Gastrocnemius medialis (tissue), 4 donors: Measurements from ENCODE around the gene B3GNT3. TPM values are rescaled to one million over a fixed set of nuclear protein-coding genes. Genes with fewer than 3 reads are reported as not detected.
A peak's percentile ranks its signal among the peaks of the same experiment; 100 is the strongest.

Source experiments
- ATAC-seq, 2 donors: fragments of 150-250 bp; one replicate each; pipeline ENCODE4 v1.9.1; 2016
- DNase-seq, 2 donors: peaks; one replicate each; pipeline ENCODE4 v3.0.0-alpha.2; 2019
- H3K27ac ChIP-seq, 4 donors: fragments of 200-600 bp; sonication (generic); 1 replicate in 1 of 4; 2 replicates in 3 of 4; pipeline ENCODE4 v1.5.1; 2016 to 2018; ENCODE audit warnings: mild to moderate bottlenecking in 2 of 4, moderate library complexity in 1 of 4
- H3K27me3 ChIP-seq, 3 donors: fragments of 200-600 bp; sonication (generic) in 2 of 3; 1 replicate in 1 of 3; 2 replicates in 2 of 3; pipeline versions ENCODE4 v1.5.1 to v1.6.0; 2016 to 2019; ENCODE audit warnings: mild to moderate bottlenecking in 1 of 3, moderate library complexity in 1 of 3
- H3K36me3 ChIP-seq, 2 donors: fragments of 200-600 bp; sonication (generic) in 1 of 2; one replicate each; pipeline ENCODE4 v1.5.1; 2017 to 2018
- H3K4me1 ChIP-seq, 2 donors: fragments of 200-600 bp; sonication (generic) in 1 of 2; one replicate each; pipeline ENCODE4 v1.5.1; 2016 to 2017; ENCODE audit warnings: mild to moderate bottlenecking in 2 of 2
- H3K4me3 ChIP-seq, 4 donors: fragments of 200-600 bp; sonication (generic) in 3 of 4; 1 replicate in 1 of 4; 2 replicates in 3 of 4; pipeline ENCODE4 v1.5.1; 2016 to 2019; ENCODE audit warnings: mild to moderate bottlenecking in 2 of 4
- H3K9me3 ChIP-seq, 3 donors: fragments of 200-600 bp; sonication (generic) in 2 of 3; 1 replicate in 1 of 3; 2 replicates in 2 of 3; pipeline ENCODE4 v1.5.1; 2016 to 2019
- POLR2A ChIP-seq, 2 donors: fragments of 450-650 bp; IDR thresholded peaks; one replicate each; pipeline ENCODE4 v1.6.1; 2017; ENCODE audit warnings: antibody characterized with exemption in 2 of 2, mild to moderate bottlenecking in 2 of 2, moderate library complexity in 2 of 2
- in situ Hi-C, 4 donors: fragments of 200-750 bp; cut with MboI; loops; one replicate each; pipeline versions ENCODE4 v1.15.0 to v1.8.0; 2017; ENCODE audit warnings: low sequenced_read_pairs in 4 of 4
- intact Hi-C: fragments of 100-400 bp; cut with DNase I; formaldehyde crosslinking; loops from one replicate; pipeline ENCODE4 v1.15.1; 2023; ENCODE audit warnings: low total_unique reads
- total RNA-seq, 4 donors: library from RNA; depleted of rRNA; stranded (reverse); fragments of >200 nt; gene quantifications; one replicate each; pipeline versions ENCODE4 v1.1.0 to v1.2.3, GENCODE V29; 2016
- TF ChIP-seq, protein P1 (sequence below), 5 experiments: fragments of 450-650 bp in 3 of 5; fragments of 200-600 bp in 2 of 5; sonication (generic) in 2 of 5; IDR thresholded peaks in 4 of 5; conservative IDR thresholded peaks in 1 of 5; 1 replicate in 4 of 5; 2 replicates in 1 of 5; pipeline ENCODE4 v1.5.1; 2016 to 2019; ENCODE audit warnings: antibody characterized with exemption in 5 of 5, mild to moderate bottlenecking in 3 of 5, moderate library complexity in 3 of 5

Gene B3GNT3
- total RNA-seq, 4 donors from 2014 or later: 0.13 to 0.39 TPM; not detected in 2

DNA sequence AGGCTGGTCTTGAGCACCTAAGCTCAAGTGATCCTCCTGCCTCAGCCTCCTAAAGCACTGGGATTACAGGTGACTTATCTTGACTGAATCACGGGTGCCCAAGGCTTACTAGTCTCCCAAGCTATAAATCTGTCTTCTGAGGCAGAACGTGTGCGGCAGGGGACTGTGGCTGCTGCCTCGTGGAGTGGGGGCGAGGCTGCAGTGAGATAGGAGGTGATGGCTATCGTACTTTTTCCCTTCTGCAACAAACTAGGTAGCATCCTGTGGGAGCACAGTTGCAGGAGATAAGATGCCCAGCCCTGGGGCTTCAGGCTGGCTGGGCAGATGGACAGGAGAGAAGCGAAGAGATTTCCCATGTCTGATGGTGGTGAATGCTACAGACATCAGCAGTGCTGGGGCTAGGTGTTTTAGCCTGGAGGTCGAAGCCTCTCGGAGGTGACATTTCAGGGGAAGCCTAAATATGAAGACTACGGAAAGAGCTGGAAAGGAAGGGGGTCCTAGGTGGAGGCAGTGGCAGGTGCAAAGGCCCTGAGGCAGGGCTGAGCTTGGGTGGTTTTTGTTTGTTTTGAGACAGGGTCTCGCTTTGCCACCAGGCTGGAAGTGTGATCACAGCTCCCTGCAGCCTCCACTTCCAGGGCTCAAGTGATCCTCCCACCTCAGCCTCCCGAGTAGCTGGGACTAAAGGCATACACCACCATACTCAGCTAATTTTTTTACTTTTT lies 7.4 kb downstream of the B3GNT3 start:
- Histone ChIP-seq H3K4me3 (no peak overlapping the region), H3K9me3 (no peaks in the 10 kb centered on the region), H3K27me3 (peaks cover 0 to 6% (median 0%) of the 10 kb centered on the region in 3 donors), H3K27ac (no peak overlapping the region), H3K36me3 (no peaks in the 10 kb centered on the region), H3K4me1 (no peaks in the 10 kb centered on the region)
- no peak for DNase-seq
- intact Hi-C loops (no loop called here), in situ Hi-C loops (no loop called here)
- TF ChIP-seq POLR2A (IDR thresholded peaks at IDR 0.05): no peak
- TF ChIP-seq, protein P1, sequence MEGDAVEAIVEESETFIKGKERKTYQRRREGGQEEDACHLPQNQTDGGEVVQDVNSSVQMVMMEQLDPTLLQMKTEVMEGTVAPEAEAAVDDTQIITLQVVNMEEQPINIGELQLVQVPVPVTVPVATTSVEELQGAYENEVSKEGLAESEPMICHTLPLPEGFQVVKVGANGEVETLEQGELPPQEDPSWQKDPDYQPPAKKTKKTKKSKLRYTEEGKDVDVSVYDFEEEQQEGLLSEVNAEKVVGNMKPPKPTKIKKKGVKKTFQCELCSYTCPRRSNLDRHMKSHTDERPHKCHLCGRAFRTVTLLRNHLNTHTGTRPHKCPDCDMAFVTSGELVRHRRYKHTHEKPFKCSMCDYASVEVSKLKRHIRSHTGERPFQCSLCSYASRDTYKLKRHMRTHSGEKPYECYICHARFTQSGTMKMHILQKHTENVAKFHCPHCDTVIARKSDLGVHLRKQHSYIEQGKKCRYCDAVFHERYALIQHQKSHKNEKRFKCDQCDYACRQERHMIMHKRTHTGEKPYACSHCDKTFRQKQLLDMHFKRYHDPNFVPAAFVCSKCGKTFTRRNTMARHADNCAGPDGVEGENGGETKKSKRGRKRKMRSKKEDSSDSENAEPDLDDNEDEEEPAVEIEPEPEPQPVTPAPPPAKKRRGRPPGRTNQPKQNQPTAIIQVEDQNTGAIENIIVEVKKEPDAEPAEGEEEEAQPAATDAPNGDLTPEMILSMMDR (IDR thresholded peaks at IDR 0.05 in 4 of 5, conservative IDR thresholded peaks at IDR 0.05 in 1 of 5): no peak
- no peak for ATAC-seq

DNA sequence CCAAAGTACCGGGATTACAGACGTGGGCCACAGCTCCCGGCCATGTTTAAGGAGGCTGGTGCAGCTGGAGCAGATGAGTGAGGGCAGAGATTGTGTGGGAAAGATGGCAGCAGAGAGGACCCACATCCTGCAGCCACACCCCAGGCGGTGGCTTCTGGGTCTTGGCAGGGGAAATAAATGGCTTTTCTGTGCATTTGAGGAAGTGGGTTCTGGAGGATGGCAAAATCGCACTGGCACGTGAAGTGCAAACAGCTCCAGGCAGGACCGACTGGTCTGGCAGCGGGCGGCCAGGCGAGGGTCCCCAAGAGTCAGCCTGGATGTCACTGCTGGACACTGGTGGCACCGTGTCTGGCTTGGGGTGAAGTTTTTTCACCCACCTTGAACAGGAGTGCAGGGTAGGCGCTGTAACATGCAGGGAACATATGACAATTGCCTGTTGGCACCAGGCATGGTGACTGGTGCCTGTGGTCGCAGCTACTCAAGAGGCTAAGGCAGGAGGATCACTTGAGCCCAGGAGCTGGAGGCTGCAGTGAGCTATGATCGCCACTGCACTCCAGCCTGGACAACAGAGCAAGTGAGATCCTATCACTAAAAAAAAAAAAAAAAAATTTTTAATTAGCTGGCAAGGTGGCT lies 8.4 kb downstream of the B3GNT3 start:
- H3K27me3 ChIP-seq: peaks cover 0 to 7% (median 0%) of the 10 kb centered on the region in 3 donors
- no peak for ATAC-seq

DNA sequence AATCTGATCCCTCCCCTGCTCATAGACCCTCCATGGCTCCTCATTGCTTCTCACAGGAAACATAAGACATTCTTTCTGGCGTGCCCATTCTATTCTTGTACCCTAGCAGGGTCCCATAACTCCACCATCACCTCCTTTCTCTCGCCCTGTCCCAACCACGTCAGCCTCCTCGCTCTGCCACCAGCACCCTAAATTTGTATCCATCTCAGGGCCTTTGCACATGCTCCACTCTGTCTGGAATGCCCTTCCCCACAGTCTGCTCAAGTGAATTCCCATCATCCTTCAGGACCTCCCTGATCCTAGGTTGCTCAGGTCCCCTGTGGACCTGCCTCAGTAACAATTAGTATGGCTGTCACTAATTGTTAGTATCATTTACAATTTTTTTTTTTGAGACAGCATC lies 10.5 kb downstream of the B3GNT3 start:
- no peak for DNase-seq
- H3K4me1 ChIP-seq: no peaks in the 10 kb centered on the region

More for the DNA sequence above, 8.4 kb downstream of the B3GNT3 start:
- Histone ChIP-seq H3K4me1 (no peaks in the 10 kb centered on the region), H3K9me3 (no peaks in the 10 kb centered on the region), H3K27ac (no peak overlapping the region), H3K36me3 (no peaks in the 10 kb centered on the region), H3K4me3 (no peak overlapping the region)
- intact Hi-C loops (no loop called here), in situ Hi-C loops (no loop called here)
- TF ChIP-seq, protein P1 (IDR thresholded peaks at IDR 0.05 in 4 of 5, conservative IDR thresholded peaks at IDR 0.05 in 1 of 5): no peak
- no peak for TF ChIP-seq POLR2A (IDR thresholded peaks at IDR 0.05)
- peak in 1 of 2 donors; percentile 16 for DNase-seq

DNA sequence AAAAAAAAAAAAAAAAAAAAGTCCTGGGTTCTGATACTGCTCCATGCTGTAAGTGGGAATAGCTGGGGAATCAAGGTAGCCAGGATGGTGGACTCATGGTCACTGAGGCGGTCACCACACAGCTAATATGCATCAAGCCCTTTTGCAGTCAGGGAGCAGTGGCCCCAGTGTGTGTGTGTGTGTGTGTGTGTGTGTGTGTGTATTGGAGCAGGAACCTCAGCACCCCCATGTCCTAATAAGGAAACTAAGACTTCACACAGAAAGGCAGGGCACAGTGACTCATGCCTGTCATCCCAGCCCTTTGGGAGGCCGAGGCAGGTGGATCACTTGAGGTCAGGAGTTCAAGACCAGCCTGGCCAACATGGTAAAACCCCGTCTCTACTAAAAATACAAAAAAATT lies 12.0 kb downstream of the B3GNT3 start:
- no peak for ATAC-seq
- H3K36me3 ChIP-seq: no peaks in the 10 kb centered on the region
- H3K4me3 ChIP-seq: no peak overlapping the region
- no peak for DNase-seq
- in situ Hi-C loops (no loop called here), intact Hi-C loops (no loop called here)
- H3K4me1 ChIP-seq: no peaks in the 10 kb centered on the region
- H3K9me3 ChIP-seq: no peaks in the 10 kb centered on the region
- TF ChIP-seq, protein P1 (IDR thresholded peaks at IDR 0.05 in 4 of 5, conservative IDR thresholded peaks at IDR 0.05 in 1 of 5): no peak
- no peak for TF ChIP-seq POLR2A (IDR thresholded peaks at IDR 0.05)
- H3K27ac ChIP-seq: no peak overlapping the region
- H3K27me3 ChIP-seq: peaks cover 0 to 11% (median 0%) of the 10 kb centered on the region in 3 donors

More for the DNA sequence above, 10.5 kb downstream of the B3GNT3 start:
- intact Hi-C loops (no loop called here), in situ Hi-C loops (no loop called here)
- H3K27ac ChIP-seq: no peak overlapping the region
- TF ChIP-seq, protein P1 (IDR thresholded peaks at IDR 0.05 in 4 of 5, conservative IDR thresholded peaks at IDR 0.05 in 1 of 5): no peak
- no peak for TF ChIP-seq POLR2A (IDR thresholded peaks at IDR 0.05)
- ATAC-seq: no peak
- H3K27me3 ChIP-seq: peaks cover 0 to 11% (median 0%) of the 10 kb centered on the region in 3 donors
- no peaks in the 10 kb centered on the region for H3K9me3 ChIP-seq
- H3K36me3 ChIP-seq: no peaks in the 10 kb centered on the region
- H3K4me3 ChIP-seq: no peak overlapping the region
